ENCODE measurements around the gene SLC2A13. TPM values are rescaled to one million over a fixed set of nuclear protein-coding genes. Genes with fewer than 3 reads are reported as not detected.

The SLC2A13 gene
- polyA plus RNA-seq, 3 donors, result 2.2 to 2.9 (median 2.5) TPM

- Mint-ChIP-seq H3K9me3 (peaks cover 8 to 20% (median 14%) of the 10 kb centered on the region in 7 donors), H3K4me3 (no peak overlapping the region), H3K4me1 (no peaks in the 10 kb centered on the region), H3K27ac (no peak overlapping the region), H3K36me3 (peaks cover 4 to 9% of the 10 kb centered on the region in 2 donors), H3K27me3 (ENCODE audit: low read depth in 3 of 3) (no peaks in the 10 kb centered on the region)
- Histone ChIP-seq H4K20me1 (ENCODE audit: insufficient read depth, low read length) (no peaks in the 10 kb centered on the region), H3K4me1 (ENCODE audit: control insufficient read depth in 1 of 2, insufficient read depth in 2 of 2, low read length in 2 of 2) (no peaks in the 10 kb centered on the region), H3K27ac (ENCODE audit: low read depth in 1 of 2, low read length in 2 of 2) (no peak overlapping the region), H3K36me3 (replicated peaks in 1 of 2; ENCODE audit: control insufficient read depth in 1 of 2, insufficient read depth in 2 of 2, low read length in 2 of 2) (no peaks in the 10 kb centered on the region), H3K4me3 (replicated peaks in 1 of 3; ENCODE audit: low read depth in 2 of 3, low read length in 3 of 3) (no peak overlapping the region), H3K9me3 (replicated peaks in 1 of 2; ENCODE audit: control insufficient read depth in 1 of 2, insufficient read depth in 1 of 2, low read length in 2 of 2) (peaks cover 14% of the 10 kb centered on the region in 2 donors), H3K79me2 (ENCODE audit: insufficient read depth, low read length) (no peaks in the 10 kb centered on the region), H3K4me2 (replicated peaks; ENCODE audit: extremely low read depth, low read length, poor library complexity, severe bottlenecking) (no peak overlapping the region), H2AFZ (ENCODE audit: insufficient read depth, low read depth, low read length, poor library complexity, severe bottlenecking) (no peak overlapping the region), H3K27me3 (ENCODE audit: control insufficient read depth in 2 of 2, insufficient read depth in 2 of 2, low read length in 2 of 2) (no peaks in the 10 kb centered on the region), H3K9ac (ENCODE audit: insufficient read depth, low read length, poor library complexity, severe bottlenecking) (no peak overlapping the region)
- no peak for TF ChIP-seq CTCF (IDR thresholded peaks at IDR 0.05)
- WGBS (ENCODE audit: insufficient coverage), result no CpG with 5 or more reads among the region's 2 CpGs
- intact Hi-C loops (cut with micrococcal nuclease), result no loop called here
- no peak for DNase-seq
These were observed 222.5 kb downstream of the SLC2A13 start for GRCh38 chr12:39883411-39883810.

GRCh38 chr12:39878753-39879152 is 227.1 kb downstream of the SLC2A13 start:
- H3K9me3 ChIP-seq (replicated peaks in 1 of 2; ENCODE audit: control insufficient read depth in 1 of 2, insufficient read depth in 1 of 2, low read length in 2 of 2), result peaks cover 14 to 17% of the 10 kb centered on the region in 2 donors
- no peak overlapping the region for H3K9ac ChIP-seq (ENCODE audit: insufficient read depth, low read length, poor library complexity, severe bottlenecking)
- no peaks in the 10 kb centered on the region for H3K36me3 ChIP-seq (replicated peaks in 1 of 2; ENCODE audit: control insufficient read depth in 1 of 2, insufficient read depth in 2 of 2, low read length in 2 of 2)
- no peaks in the 10 kb centered on the region for H3K4me1 Mint-ChIP-seq
- DNase-seq, result no peak
- H2AFZ ChIP-seq (ENCODE audit: insufficient read depth, low read depth, low read length, poor library complexity, severe bottlenecking), result no peak overlapping the region
- H3K4me2 ChIP-seq (replicated peaks; ENCODE audit: extremely low read depth, low read length, poor library complexity, severe bottlenecking), result no peak overlapping the region
- no peak overlapping the region for H3K4me3 ChIP-seq (replicated peaks in 1 of 3; ENCODE audit: low read depth in 2 of 3, low read length in 3 of 3)
- no peaks in the 10 kb centered on the region for H4K20me1 ChIP-seq (ENCODE audit: insufficient read depth, low read length)
- no peak overlapping the region for H3K27ac ChIP-seq (ENCODE audit: low read depth in 1 of 2, low read length in 2 of 2)
- H3K27me3 Mint-ChIP-seq (ENCODE audit: low read depth in 3 of 3), result peaks cover 0 to 2% (median 0%) of the 10 kb centered on the region in 3 donors
- no peaks in the 10 kb centered on the region for H3K79me2 ChIP-seq (ENCODE audit: insufficient read depth, low read length)
- no peaks in the 10 kb centered on the region for H3K27me3 ChIP-seq (ENCODE audit: control insufficient read depth in 2 of 2, insufficient read depth in 2 of 2, low read length in 2 of 2)
- H3K36me3 Mint-ChIP-seq, result peaks cover 4 to 9% of the 10 kb centered on the region in 2 donors
- no peak overlapping the region for H3K4me3 Mint-ChIP-seq
- no peak overlapping the region for H3K27ac Mint-ChIP-seq
- no peak for TF ChIP-seq CTCF (IDR thresholded peaks at IDR 0.05)
- H3K9me3 Mint-ChIP-seq, result peaks cover 12 to 27% (median 18%) of the 10 kb centered on the region in 7 donors
- intact Hi-C loops (cut with micrococcal nuclease), result no loop called here
- H3K4me1 ChIP-seq (ENCODE audit: control insufficient read depth in 1 of 2, insufficient read depth in 2 of 2, low read length in 2 of 2), result no peaks in the 10 kb centered on the region
